Vagina (tissue), 2 donors: Measurements from ENCODE around the gene ZGLP1. TPM values are rescaled to one million over a fixed set of nuclear protein-coding genes. Genes with fewer than 3 reads are reported as not detected.

ENCODE experiments used
- DNase-seq, 2 donors: peaks; one replicate each; pipeline ENCODE4 v3.0.0-alpha.2; 2017; ENCODE audit errors: extremely low spot score in 2 of 2
- H3K27ac ChIP-seq: fragments of 200-600 bp; sonication (generic); one replicate; pipeline ENCODE4 v1.5.1; 2019
- H3K27me3 ChIP-seq: fragments of 200-600 bp; sonication (generic); one replicate; pipeline ENCODE4 v1.5.1; 2019
- H3K36me3 ChIP-seq, 2 donors: fragments of 200-600 bp; sonication (generic); one replicate each; pipeline ENCODE4 v1.5.1; 2017 to 2019
- H3K4me1 ChIP-seq: fragments of 200-600 bp; sonication (generic); one replicate; pipeline ENCODE4 v1.5.1; 2019
- H3K4me3 ChIP-seq, 2 donors: fragments of 200-600 bp; sonication (generic); 1 replicate in 1 of 2; 2 replicates in 1 of 2; pipeline ENCODE4 v1.5.1; 2016 to 2019
- H3K9me3 ChIP-seq: fragments of 200-600 bp; sonication (generic); one replicate; pipeline ENCODE4 v1.5.1; 2019
- CTCF ChIP-seq, 3 experiments: fragments of 450-650 bp in 2 of 3; fragments of 200-600 bp in 1 of 3; sonication (generic) in 1 of 3; IDR thresholded peaks; one replicate each; pipeline ENCODE4 v1.5.1; 2017 to 2019; ENCODE audit warnings: antibody characterized with exemption in 3 of 3, mild to moderate bottlenecking in 2 of 3, moderate library complexity in 2 of 3
- POLR2A ChIP-seq, 2 donors: fragments of 450-650 bp; IDR thresholded peaks; one replicate each; pipeline ENCODE4 v1.6.1; 2017; ENCODE audit warnings: antibody characterized with exemption in 2 of 2, mild to moderate bottlenecking in 2 of 2, moderate library complexity in 2 of 2
- POLR2AphosphoS5 ChIP-seq, 2 donors: sonication (generic); formaldehyde crosslinking; IDR thresholded peaks; one replicate each; pipeline ENCODE4 v1.9.0; 2017; ENCODE audit warnings: antibody characterized with exemption in 2 of 2, mild to moderate bottlenecking in 2 of 2, low read depth in 1 of 2; ENCODE audit not compliant: insufficient read depth in 1 of 2
- intact Hi-C: fragments of 100-400 bp; cut with DNase I; formaldehyde crosslinking; loops from one replicate; pipeline ENCODE4 v1.15.1; 2023
- total RNA-seq: library from RNA; depleted of rRNA; stranded (reverse); fragments of >200 nt; gene quantifications from one replicate; pipeline ENCODE4 v1.2.3, GENCODE V29; 2016

The ZGLP1 gene
- 5.2 TPM for total RNA-seq

GRCh38 chr19:10309423-10309822, at the start of gene ZGLP1:
ZGLP1 (minus strand) TSS chr19:10309815.
- TF ChIP-seq POLR2A (IDR thresholded peaks at IDR 0.05) (no peak), CTCF (IDR thresholded peaks at IDR 0.05) (no peak), POLR2AphosphoS5 (IDR thresholded peaks at IDR 0.05; ENCODE audit: insufficient read depth in 1 of 2, low read depth in 1 of 2) (no peak)
- intact Hi-C loops = no loop called here
- DNase-seq = no peak
- Histone ChIP-seq H3K4me3 (no peak within 1 kb of the TSS), H3K4me1 (no peaks in the 10 kb centered on the region), H3K9me3 (no peaks in the 10 kb centered on the region), H3K36me3 (no peaks in the 10 kb centered on the region), H3K27ac (no peak within 1 kb of the TSS), H3K27me3 (no peaks in the 10 kb centered on the region)

- H3K27me3 ChIP-seq = no peaks in the 10 kb centered on the region
- H3K4me1 ChIP-seq = no peaks in the 10 kb centered on the region
- H3K36me3 ChIP-seq = peaks cover 0 to 72% of the 10 kb centered on the region in 2 donors
- intact Hi-C loops = no loop called here
- DNase-seq = no peak
- H3K4me3 ChIP-seq = no peak overlapping the region
- no peak for TF ChIP-seq POLR2A (IDR thresholded peaks at IDR 0.05)
- no peak for TF ChIP-seq CTCF (IDR thresholded peaks at IDR 0.05)
- TF ChIP-seq POLR2AphosphoS5 (IDR thresholded peaks at IDR 0.05; ENCODE audit: insufficient read depth in 1 of 2, low read depth in 1 of 2) = no peak
- H3K9me3 ChIP-seq = no peaks in the 10 kb centered on the region
- H3K27ac ChIP-seq = no peak overlapping the region
Measured at GRCh38 chr19:10356431-10356830, 46.8 kb upstream of the ZGLP1 start.

GRCh38 chr19:10353793-10354391, 44.3 kb upstream of the ZGLP1 start:
- intact Hi-C loops = no loop called here
- no peak overlapping the region for H3K27ac ChIP-seq
- no peaks in the 10 kb centered on the region for H3K9me3 ChIP-seq
- no peaks in the 10 kb centered on the region for H3K4me1 ChIP-seq
- H3K27me3 ChIP-seq = no peaks in the 10 kb centered on the region
- peaks cover 0 to 64% of the 10 kb centered on the region in 2 donors for H3K36me3 ChIP-seq
- no peak for TF ChIP-seq CTCF (IDR thresholded peaks at IDR 0.05)
- TF ChIP-seq POLR2AphosphoS5 (IDR thresholded peaks at IDR 0.05; ENCODE audit: insufficient read depth in 1 of 2, low read depth in 1 of 2) = no peak
- TF ChIP-seq POLR2A (IDR thresholded peaks at IDR 0.05) = no peak
- no peak overlapping the region for H3K4me3 ChIP-seq
- no peak for DNase-seq

GRCh38 chr19:10352764-10353671, 43.4 kb upstream of the ZGLP1 start:
- no peak overlapping the region for H3K4me3 ChIP-seq
- no peaks in the 10 kb centered on the region for H3K4me1 ChIP-seq
- intact Hi-C loops = no loop called here
- H3K27me3 ChIP-seq = no peaks in the 10 kb centered on the region
- DNase-seq = peak; percentile 75 to 96
- H3K36me3 ChIP-seq = peaks cover 0 to 57% of the 10 kb centered on the region in 2 donors
- peak overlapping the region; percentile 29 for H3K27ac ChIP-seq
- TF ChIP-seq POLR2AphosphoS5 (IDR thresholded peaks at IDR 0.05; ENCODE audit: insufficient read depth in 1 of 2, low read depth in 1 of 2) (no peak), CTCF (IDR thresholded peaks at IDR 0.05) (no peak), POLR2A (IDR thresholded peaks at IDR 0.05) (no peak)
- no peaks in the 10 kb centered on the region for H3K9me3 ChIP-seq

- no peak for DNase-seq
- intact Hi-C loops = no loop called here
- no peak overlapping the region for H3K4me3 ChIP-seq
- TF ChIP-seq POLR2A (IDR thresholded peaks at IDR 0.05) (no peak), POLR2AphosphoS5 (IDR thresholded peaks at IDR 0.05; ENCODE audit: insufficient read depth in 1 of 2, low read depth in 1 of 2) (no peak)
- no peaks in the 10 kb centered on the region for H3K4me1 ChIP-seq
- H3K9me3 ChIP-seq = no peaks in the 10 kb centered on the region
- no peak overlapping the region for H3K27ac ChIP-seq
- H3K27me3 ChIP-seq = no peaks in the 10 kb centered on the region
- H3K36me3 ChIP-seq = peaks cover 0 to 13% of the 10 kb centered on the region in 2 donors
Measured at GRCh38 chr19:10346509-10346908, 36.9 kb upstream of the ZGLP1 start.
